Liver (tissue), 9 donors: ENCODE measurements around the gene PF4V1. TPM values are rescaled to one million over a fixed set of nuclear protein-coding genes. Genes with fewer than 3 reads are reported as not detected.

Experiments used
- DNase-seq: peaks from one replicate; pipeline ENCODE4 v3.0.0-alpha.2; 2017; ENCODE audit warnings: low spot score
- H3K27ac ChIP-seq, 2 donors: one replicate each; pipeline ENCODE4 v1.7.0; 2013; ENCODE audit warnings: inconsistent platforms in 2 of 2, low read length in 2 of 2, control low read depth in 1 of 2, low read depth in 1 of 2, mild to moderate bottlenecking in 1 of 2
- H3K27me3 ChIP-seq, 4 donors: one replicate each; pipeline versions ENCODE4 v1.6.1 to v1.7.0; 2013; ENCODE audit warnings: low read length in 3 of 4, inconsistent platforms in 1 of 4, mild to moderate bottlenecking in 1 of 4, moderate library complexity in 1 of 4; ENCODE audit not compliant: control insufficient read depth in 4 of 4, insufficient read depth in 4 of 4
- H3K36me3 ChIP-seq, 4 donors: one replicate each; pipeline versions ENCODE4 v1.6.1 to v1.7.0; 2013; ENCODE audit warnings: low read length in 3 of 4, mild to moderate bottlenecking in 3 of 4, low read depth in 1 of 4, moderate library complexity in 1 of 4; ENCODE audit not compliant: control insufficient read depth in 4 of 4, insufficient read depth in 3 of 4
- H3K4me1 ChIP-seq, 4 donors: one replicate each; pipeline versions ENCODE4 v1.6.1 to v1.7.0; 2013; ENCODE audit warnings: low read length in 3 of 4, mild to moderate bottlenecking in 3 of 4, moderate library complexity in 1 of 4; ENCODE audit not compliant: control insufficient read depth in 4 of 4, insufficient read depth in 4 of 4
- H3K4me3 ChIP-seq, 3 donors: one replicate each; pipeline versions ENCODE4 v1.6.1 to v1.7.0; 2013; ENCODE audit warnings: low read length in 3 of 3, control low read depth in 1 of 3, low read depth in 1 of 3, mild to moderate bottlenecking in 1 of 3
- H3K9ac ChIP-seq, 2 donors: one replicate each; pipeline ENCODE4 v1.7.0; 2013; ENCODE audit warnings: low read length in 2 of 2, mild to moderate bottlenecking in 2 of 2, moderate library complexity in 2 of 2, control low read depth in 1 of 2, low read depth in 1 of 2
- H3K9me3 ChIP-seq, 4 donors: one replicate each; pipeline versions ENCODE4 v1.6.1 to v1.7.0; 2013; ENCODE audit warnings: low read length in 3 of 4; ENCODE audit not compliant: control insufficient read depth in 4 of 4
- FOXA2 ChIP-seq: IDR thresholded peaks from 2 replicates; pipeline ENCODE4 v1.6.1; 2016; ENCODE audit warnings: antibody characterized with exemption
- HNF4G ChIP-seq: IDR thresholded peaks from 2 replicates; pipeline ENCODE4 v1.6.1; 2016; ENCODE audit warnings: antibody characterized with exemption
- JUND ChIP-seq, 2 donors: IDR thresholded peaks; 2 replicates each; pipeline ENCODE4 v1.6.1; 2016; ENCODE audit warnings: antibody characterized with exemption in 2 of 2
- NR2F2 ChIP-seq: IDR thresholded peaks from 2 replicates; pipeline ENCODE4 v1.6.1; 2016; ENCODE audit warnings: antibody characterized with exemption
- RAD21 ChIP-seq, 2 donors: IDR thresholded peaks; 2 replicates each; pipeline ENCODE4 v1.6.1; 2016; ENCODE audit warnings: antibody characterized with exemption in 2 of 2, mild to moderate bottlenecking in 2 of 2
- RXRA ChIP-seq, 2 donors: IDR thresholded peaks; 2 replicates each; pipeline ENCODE4 v1.6.1; 2017 to 2018; ENCODE audit warnings: antibody characterized with exemption in 2 of 2, mild to moderate bottlenecking in 1 of 2
- SP1 ChIP-seq: IDR thresholded peaks from 2 replicates; pipeline ENCODE4 v1.6.1; 2018; ENCODE audit warnings: antibody characterized with exemption, mild to moderate bottlenecking
- whole genome bisulfite sequencing: extraction: QIAGEN DNeasy Blood & Tissue Kit; methylation state at CpG from one replicate; pipeline ENCODE4 v1.1.7; 2013; 5-methylcytosine and 5-hydroxymethylcytosine counted together
- polyA plus RNA-seq, 2 donors: library from polyadenylated mRNA; stranded (reverse) in 1 of 2; unstranded in 1 of 2; fragments of 200-250 nt in 1 of 2; fragments of >200 nt in 1 of 2; fragmentation: Nextera tagmentation in 1 of 2; extraction: Ambion mirVana in 1 of 2; gene quantifications; one replicate each; pipeline versions ENCODE4 v1.2.1 to v1.2.3, GENCODE V29; 2013 to 2015
- total RNA-seq, 2 donors: library from RNA; depleted of rRNA; stranded (reverse); fragments of >200 nt; gene quantifications; one replicate each; pipeline ENCODE4 v1.2.3, GENCODE V29; 2014
- TF ChIP-seq, protein P1 (sequence below): fragments of 150-350 bp; IDR thresholded peaks from 2 replicates; pipeline ENCODE4 v1.5.1; 2017; ENCODE audit warnings: improper control_type of control experiment, low read depth, low read length; ENCODE audit not compliant: missing input control
- TF ChIP-seq, protein P2 (sequence below): IDR thresholded peaks from 2 replicates; pipeline ENCODE4 v1.6.1; 2016; ENCODE audit warnings: antibody characterized with exemption
- TF ChIP-seq, protein P3 (sequence below): IDR thresholded peaks from 2 replicates; pipeline ENCODE4 v1.6.1; 2016; ENCODE audit warnings: antibody characterized with exemption
- TF ChIP-seq, protein P4 (sequence below): IDR thresholded peaks from 2 replicates; pipeline ENCODE4 v1.6.1; 2016; ENCODE audit warnings: antibody characterized with exemption
- donor health status: healthy.
- donor health status: healthy.
- donor health status: healthy.
- donor health status: healthy.
- donor health status: healthy.

PF4V1 gene
- total and polyA plus RNA-seq, 4 donors = 0.16 to 3.4 (median 0.74) TPM; not detected in 1

DNA sequence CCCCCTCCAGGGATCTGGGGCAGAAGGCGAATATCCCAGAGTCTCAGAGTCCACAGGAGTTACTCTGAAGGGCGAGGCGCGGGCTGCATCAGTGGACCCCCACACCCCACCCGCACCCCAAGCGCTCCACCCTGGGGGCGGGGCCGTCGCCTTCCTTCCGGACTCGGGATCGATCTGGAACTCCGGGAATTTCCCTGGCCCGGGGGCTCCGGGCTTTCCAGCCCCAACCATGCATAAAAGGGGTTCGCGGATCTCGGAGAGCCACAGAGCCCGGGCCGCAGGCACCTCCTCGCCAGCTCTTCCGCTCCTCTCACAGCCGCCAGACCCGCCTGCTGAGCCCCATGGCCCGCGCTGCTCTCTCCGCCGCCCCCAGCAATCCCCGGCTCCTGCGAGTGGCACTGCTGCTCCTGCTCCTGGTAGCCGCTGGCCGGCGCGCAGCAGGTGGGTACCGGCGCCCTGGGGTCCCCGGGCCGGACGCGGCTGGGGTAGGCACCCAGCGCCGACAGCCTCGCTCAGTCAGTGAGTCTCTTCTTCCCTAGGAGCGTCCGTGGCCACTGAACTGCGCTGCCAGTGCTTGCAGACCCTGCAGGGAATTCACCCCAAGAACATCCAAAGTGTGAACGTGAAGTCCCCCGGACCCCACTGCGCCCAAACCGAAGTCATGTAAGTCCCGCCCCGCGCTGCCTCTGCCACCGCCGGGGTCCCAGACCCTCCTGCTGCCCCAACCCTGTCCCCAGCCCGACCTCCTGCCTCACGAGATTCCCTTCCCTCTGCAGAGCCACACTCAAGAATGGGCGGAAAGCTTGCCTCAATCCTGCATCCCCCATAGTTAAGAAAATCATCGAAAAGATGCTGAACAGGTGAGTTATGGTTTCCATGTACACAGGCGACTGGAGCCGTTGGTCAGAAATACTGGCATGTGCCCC is 16.3 kb downstream of the PF4V1 start, which contains the start of gene CXCL1 (continued):
- TF ChIP-seq, protein P1, sequence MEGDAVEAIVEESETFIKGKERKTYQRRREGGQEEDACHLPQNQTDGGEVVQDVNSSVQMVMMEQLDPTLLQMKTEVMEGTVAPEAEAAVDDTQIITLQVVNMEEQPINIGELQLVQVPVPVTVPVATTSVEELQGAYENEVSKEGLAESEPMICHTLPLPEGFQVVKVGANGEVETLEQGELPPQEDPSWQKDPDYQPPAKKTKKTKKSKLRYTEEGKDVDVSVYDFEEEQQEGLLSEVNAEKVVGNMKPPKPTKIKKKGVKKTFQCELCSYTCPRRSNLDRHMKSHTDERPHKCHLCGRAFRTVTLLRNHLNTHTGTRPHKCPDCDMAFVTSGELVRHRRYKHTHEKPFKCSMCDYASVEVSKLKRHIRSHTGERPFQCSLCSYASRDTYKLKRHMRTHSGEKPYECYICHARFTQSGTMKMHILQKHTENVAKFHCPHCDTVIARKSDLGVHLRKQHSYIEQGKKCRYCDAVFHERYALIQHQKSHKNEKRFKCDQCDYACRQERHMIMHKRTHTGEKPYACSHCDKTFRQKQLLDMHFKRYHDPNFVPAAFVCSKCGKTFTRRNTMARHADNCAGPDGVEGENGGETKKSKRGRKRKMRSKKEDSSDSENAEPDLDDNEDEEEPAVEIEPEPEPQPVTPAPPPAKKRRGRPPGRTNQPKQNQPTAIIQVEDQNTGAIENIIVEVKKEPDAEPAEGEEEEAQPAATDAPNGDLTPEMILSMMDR = no peak
- TF ChIP-seq, protein P2, sequence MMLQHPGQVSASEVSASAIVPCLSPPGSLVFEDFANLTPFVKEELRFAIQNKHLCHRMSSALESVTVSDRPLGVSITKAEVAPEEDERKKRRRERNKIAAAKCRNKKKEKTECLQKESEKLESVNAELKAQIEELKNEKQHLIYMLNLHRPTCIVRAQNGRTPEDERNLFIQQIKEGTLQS = no peak
- no peak for TF ChIP-seq RXRA (IDR thresholded peaks at IDR 0.05)
- TF ChIP-seq, protein P3, sequence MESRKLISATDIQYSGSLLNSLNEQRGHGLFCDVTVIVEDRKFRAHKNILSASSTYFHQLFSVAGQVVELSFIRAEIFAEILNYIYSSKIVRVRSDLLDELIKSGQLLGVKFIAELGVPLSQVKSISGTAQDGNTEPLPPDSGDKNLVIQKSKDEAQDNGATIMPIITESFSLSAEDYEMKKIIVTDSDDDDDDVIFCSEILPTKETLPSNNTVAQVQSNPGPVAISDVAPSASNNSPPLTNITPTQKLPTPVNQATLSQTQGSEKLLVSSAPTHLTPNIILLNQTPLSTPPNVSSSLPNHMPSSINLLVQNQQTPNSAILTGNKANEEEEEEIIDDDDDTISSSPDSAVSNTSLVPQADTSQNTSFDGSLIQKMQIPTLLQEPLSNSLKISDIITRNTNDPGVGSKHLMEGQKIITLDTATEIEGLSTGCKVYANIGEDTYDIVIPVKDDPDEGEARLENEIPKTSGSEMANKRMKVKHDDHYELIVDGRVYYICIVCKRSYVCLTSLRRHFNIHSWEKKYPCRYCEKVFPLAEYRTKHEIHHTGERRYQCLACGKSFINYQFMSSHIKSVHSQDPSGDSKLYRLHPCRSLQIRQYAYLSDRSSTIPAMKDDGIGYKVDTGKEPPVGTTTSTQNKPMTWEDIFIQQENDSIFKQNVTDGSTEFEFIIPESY = no peak

DNA sequence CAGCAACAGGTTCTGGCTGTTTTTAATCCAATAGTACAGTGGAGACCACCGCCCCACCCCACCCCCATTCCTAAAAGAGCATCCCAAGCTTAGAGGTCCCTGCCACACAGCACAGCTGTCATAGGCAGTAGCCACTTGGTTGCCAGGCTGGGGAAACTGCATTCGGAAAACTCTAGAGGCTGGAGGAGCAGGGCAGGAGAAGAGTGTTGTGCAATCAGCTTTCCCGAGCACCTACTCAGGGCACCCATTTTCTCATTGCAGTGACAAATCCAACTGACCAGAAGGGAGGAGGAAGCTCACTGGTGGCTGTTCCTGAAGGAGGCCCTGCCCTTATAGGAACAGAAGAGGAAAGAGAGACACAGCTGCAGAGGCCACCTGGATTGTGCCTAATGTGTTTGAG is 17.2 kb downstream of the PF4V1 start:
- Histone ChIP-seq H3K27ac (no peak overlapping the region), H3K27me3 (no peaks in the 10 kb centered on the region), H3K4me3 (no peak overlapping the region), H3K4me1 (peaks cover 0 to 13% (median 4%) of the 10 kb centered on the region in 4 donors), H3K36me3 (no peaks in the 10 kb centered on the region), H3K9ac (no peak overlapping the region), H3K9me3 (peaks cover 0 to 2% (median under 1%) of the 10 kb centered on the region in 4 donors)
- no peak for DNase-seq
- WGBS = 77% methylated on average over 3 of the region's 3 CpGs
- TF ChIP-seq JUND (IDR thresholded peaks at IDR 0.05) (no peak), FOXA2 (no peak)

DNA sequence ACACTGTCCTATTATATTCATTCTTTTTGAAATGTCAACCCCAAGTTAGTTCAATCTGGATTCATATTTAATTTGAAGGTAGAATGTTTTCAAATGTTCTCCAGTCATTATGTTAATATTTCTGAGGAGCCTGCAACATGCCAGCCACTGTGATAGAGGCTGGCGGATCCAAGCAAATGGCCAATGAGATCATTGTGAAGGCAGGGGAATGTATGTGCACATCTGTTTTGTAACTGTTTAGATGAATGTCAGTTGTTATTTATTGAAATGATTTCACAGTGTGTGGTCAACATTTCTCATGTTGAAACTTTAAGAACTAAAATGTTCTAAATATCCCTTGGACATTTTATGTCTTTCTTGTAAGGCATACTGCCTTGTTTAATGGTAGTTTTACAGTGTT is 17.7 kb downstream of the PF4V1 start:
- no peak overlapping the region for H3K4me3 ChIP-seq
- no peak overlapping the region for H3K9ac ChIP-seq
- DNase-seq = no peak
- H3K9me3 ChIP-seq = peaks cover 0 to 2% (median under 1%) of the 10 kb centered on the region in 4 donors
- H3K27ac ChIP-seq = no peak overlapping the region
- H3K27me3 ChIP-seq = no peaks in the 10 kb centered on the region
- 89% methylated on average over 1 of the region's 1 CpG for WGBS
- TF ChIP-seq NR2F2 (no peak), SP1 (no peak), RAD21 (IDR thresholded peaks at IDR 0.05) (no peak), HNF4G (no peak)
- TF ChIP-seq, protein P4, sequence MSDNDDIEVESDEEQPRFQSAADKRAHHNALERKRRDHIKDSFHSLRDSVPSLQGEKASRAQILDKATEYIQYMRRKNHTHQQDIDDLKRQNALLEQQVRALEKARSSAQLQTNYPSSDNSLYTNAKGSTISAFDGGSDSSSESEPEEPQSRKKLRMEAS = no peak
- H3K36me3 ChIP-seq = no peaks in the 10 kb centered on the region
- peaks cover 0 to 13% (median 4%) of the 10 kb centered on the region in 4 donors for H3K4me1 ChIP-seq
